Choroid plexus epithelial cell (primary cell): ENCODE data around the gene ASTN2.

Experiments used
- DNase-seq: peaks from one replicate; pipeline ENCODE4 v3.0.0-alpha.2; 2010; ENCODE audit warnings: low read depth
- H3K4me3 ChIP-seq: 2 replicates; pipeline ENCODE4 v1.5.1; 2011; ENCODE audit warnings: low read depth, mild to moderate bottlenecking, control low read depth, low read length, moderate library complexity
- CTCF ChIP-seq: conservative IDR thresholded peaks from 2 replicates; pipeline ENCODE4 v1.5.1; 2011; ENCODE audit warnings: low read depth, mild to moderate bottlenecking, control low read depth, inconsistent platforms, low read length, moderate library complexity

The ASTN2 gene

GRCh38 chr9:116978155-116978554, 436.7 kb downstream of the ASTN2 start:
- DNase-seq, result no peak
- TF ChIP-seq CTCF, result no peak
- no peak overlapping the region for H3K4me3 ChIP-seq

- no peak for DNase-seq
- TF ChIP-seq CTCF, result no peak
- H3K4me3 ChIP-seq, result no peak overlapping the region
These were observed 439.7 kb downstream of the ASTN2 start for GRCh38 chr9:116975126-116975525.

- DNase-seq, result no peak
- no peak for TF ChIP-seq CTCF
- H3K4me3 ChIP-seq, result no peak overlapping the region
These were observed 448.7 kb downstream of the ASTN2 start for GRCh38 chr9:116966199-116966598.

GRCh38 chr9:116964258-116964657, 450.6 kb downstream of the ASTN2 start:
- TF ChIP-seq CTCF, result no peak
- no peak for DNase-seq
- no peak overlapping the region for H3K4me3 ChIP-seq

GRCh38 chr9:116959809-116960208, 455.0 kb downstream of the ASTN2 start:
- no peak for DNase-seq
- H3K4me3 ChIP-seq, result no peak overlapping the region
- TF ChIP-seq CTCF, result no peak

- H3K4me3 ChIP-seq, result no peak overlapping the region
- TF ChIP-seq CTCF, result no peak
- no peak for DNase-seq
These were observed 456.0 kb downstream of the ASTN2 start for GRCh38 chr9:116958881-116959280.

- no peak for TF ChIP-seq CTCF
- H3K4me3 ChIP-seq, result no peak overlapping the region
- DNase-seq, result no peak
These were observed 460.1 kb downstream of the ASTN2 start for GRCh38 chr9:116954731-116955130.
